Ectodermal cell (in vitro differentiated cells): ENCODE measurements around the gene TMPRSS13.

Source experiments
- H3K27ac ChIP-seq: 2 replicates; pipeline ENCODE4 v1.7.0; 2013; ENCODE audit warnings: mild to moderate bottlenecking, low read depth, low read length; ENCODE audit not compliant: insufficient read depth, poor library complexity, severe bottlenecking
- H3K27me3 ChIP-seq: 2 replicates; pipeline ENCODE4 v1.7.0; 2013; ENCODE audit warnings: mild to moderate bottlenecking, low read length; ENCODE audit not compliant: insufficient read depth, control insufficient read depth, poor library complexity, severe bottlenecking
- H3K36me3 ChIP-seq: one replicate; pipeline ENCODE4 v1.7.0; 2013; ENCODE audit warnings: low read length; ENCODE audit not compliant: control insufficient read depth, insufficient read depth
- H3K4me1 ChIP-seq: one replicate; pipeline ENCODE4 v1.7.0; 2013; ENCODE audit warnings: low read length; ENCODE audit not compliant: control insufficient read depth, insufficient read depth
- H3K4me3 ChIP-seq: 2 replicates; pipeline ENCODE4 v1.7.0; 2013; ENCODE audit warnings: low read depth, low read length, control low read depth; ENCODE audit not compliant: insufficient read depth
- H3K9me3 ChIP-seq: 2 replicates; pipeline ENCODE4 v1.7.0; 2013; ENCODE audit warnings: mild to moderate bottlenecking, low read length, moderate library complexity; ENCODE audit not compliant: control insufficient read depth
- WGBS, 2 experiments: methylation state at CpG; one replicate each; pipeline ENCODE4 v1.1.7; 2013; ENCODE audit warnings: missing lambda C conversion rate in 2 of 2; 5-methylcytosine and 5-hydroxymethylcytosine counted together

Gene TMPRSS13

DNA sequence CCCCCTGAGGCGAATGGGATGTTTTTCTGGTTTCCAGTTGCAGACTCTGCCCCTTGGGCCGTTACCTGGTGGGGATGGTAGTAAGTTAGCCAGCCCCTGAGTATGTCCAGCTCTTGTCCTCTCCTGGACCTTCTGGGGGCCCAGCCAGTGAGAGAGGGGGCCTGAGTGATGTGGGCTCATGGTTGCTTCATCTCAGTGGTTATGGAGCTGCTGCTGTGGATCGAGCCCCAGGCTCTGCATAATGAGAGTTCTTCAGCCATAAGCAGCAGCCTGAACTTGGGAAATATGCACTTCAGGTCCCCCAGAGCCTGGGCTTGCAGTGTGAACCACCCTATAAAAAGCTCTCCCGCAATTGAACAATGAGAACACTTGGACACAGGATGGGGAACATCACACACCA lies 5.9 kb downstream of the TMPRSS13 start:
- no peaks in the 10 kb centered on the region for H3K36me3 ChIP-seq
- 92 to 95% methylated on average over 4 of the region's 4 CpGs for WGBS, 2 experiments
- no peaks in the 10 kb centered on the region for H3K4me1 ChIP-seq

DNA sequence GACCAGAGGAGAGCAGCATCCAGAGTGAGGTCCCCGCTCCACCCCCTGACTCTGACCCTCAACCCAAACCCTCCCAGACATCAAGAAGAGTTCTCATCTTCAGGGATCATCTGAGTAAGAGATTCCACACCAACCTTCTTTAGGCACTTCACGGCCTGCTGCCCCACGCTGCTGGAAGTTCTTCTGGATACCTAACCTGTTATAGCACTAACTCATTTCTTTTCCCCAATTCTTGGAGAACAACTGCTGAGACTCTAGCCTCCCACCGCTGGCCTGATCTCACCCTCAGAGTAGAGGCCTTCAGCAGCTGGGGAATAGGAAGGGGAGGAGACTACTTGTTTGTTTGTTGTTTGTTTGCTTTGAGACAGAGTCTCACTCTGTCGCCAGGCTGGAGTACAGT lies 7.3 kb downstream of the TMPRSS13 start:
- 94 to 96% methylated on average over 5 of the region's 5 CpGs for WGBS, 2 experiments
- no peaks in the 10 kb centered on the region for H3K4me1 ChIP-seq
- H3K4me3 ChIP-seq = no peak overlapping the region
- no peak overlapping the region for H3K27ac ChIP-seq
- H3K9me3 ChIP-seq = no peaks in the 10 kb centered on the region
- no peaks in the 10 kb centered on the region for H3K27me3 ChIP-seq
- H3K36me3 ChIP-seq = no peaks in the 10 kb centered on the region

More for the DNA sequence above, 5.9 kb downstream of the TMPRSS13 start:
- Histone ChIP-seq H3K27me3 (no peaks in the 10 kb centered on the region), H3K27ac (no peak overlapping the region), H3K4me3 (no peak overlapping the region), H3K9me3 (no peaks in the 10 kb centered on the region)

- no peak overlapping the region for H3K4me3 ChIP-seq
- no peaks in the 10 kb centered on the region for H3K9me3 ChIP-seq
Observed at GRCh38 chr11:117921456-117921855, 7.7 kb downstream of the TMPRSS13 start.

DNA sequence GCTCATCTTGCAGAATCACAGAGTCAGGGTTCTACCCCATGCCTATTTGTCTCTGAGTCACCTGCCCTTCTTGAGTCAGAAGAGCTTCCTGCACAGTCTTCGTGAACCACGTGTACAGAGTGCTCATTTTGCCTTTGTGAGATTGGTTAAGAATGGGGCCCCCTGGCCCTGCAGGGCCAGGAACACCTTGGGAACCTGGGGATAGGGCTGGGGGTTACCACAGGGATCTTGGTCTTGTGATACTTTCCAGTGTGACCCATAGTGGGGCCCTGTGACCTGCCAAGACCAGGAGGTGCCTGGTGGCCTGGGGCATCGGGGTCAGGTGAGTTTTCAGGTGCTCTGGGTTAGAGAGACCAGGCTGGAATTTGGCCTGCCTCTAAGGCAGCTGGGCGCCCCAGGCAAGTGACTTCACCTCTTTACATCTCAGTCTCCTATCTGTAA lies 9.4 kb downstream of the TMPRSS13 start:
- Histone ChIP-seq H3K27me3 (no peaks in the 10 kb centered on the region), H3K27ac (no peak overlapping the region), H3K4me1 (peaks cover 5% of the 10 kb centered on the region), H3K4me3 (no peak overlapping the region), H3K9me3 (no peaks in the 10 kb centered on the region), H3K36me3 (no peaks in the 10 kb centered on the region)
- WGBS, 2 experiments = 93 to 96% methylated on average over 4 of the region's 4 CpGs

More at GRCh38 chr11:117921456-117921855, 7.7 kb downstream of the TMPRSS13 start:
- Histone ChIP-seq H3K36me3 (no peaks in the 10 kb centered on the region), H3K27me3 (no peaks in the 10 kb centered on the region), H3K27ac (no peak overlapping the region), H3K4me1 (no peaks in the 10 kb centered on the region)
- WGBS, 2 experiments = 93 to 95% methylated on average over 2 of the region's 2 CpGs

DNA sequence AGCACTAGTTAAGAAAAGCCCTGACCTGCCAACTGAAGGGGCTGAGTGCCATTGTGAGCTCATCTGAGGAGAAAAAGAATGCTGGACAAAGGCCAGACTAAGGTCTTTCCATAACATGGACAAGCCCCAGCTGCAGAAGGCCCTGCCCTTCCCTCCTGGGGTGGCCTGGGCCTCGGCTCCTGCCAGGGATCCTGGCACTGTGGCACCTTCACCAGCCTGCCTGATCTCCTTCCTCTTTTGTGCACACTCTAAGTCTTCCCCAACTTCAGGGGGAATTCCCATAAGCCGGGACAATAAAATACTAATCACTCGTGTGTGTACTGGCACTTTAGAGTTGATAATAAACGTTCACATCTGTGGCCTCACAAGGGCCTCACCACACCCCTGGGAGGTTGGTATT lies 9.9 kb downstream of the TMPRSS13 start:
- WGBS, 2 experiments = 87 to 92% methylated on average over 4 of the region's 4 CpGs
- H3K36me3 ChIP-seq = no peaks in the 10 kb centered on the region
- H3K27me3 ChIP-seq = no peaks in the 10 kb centered on the region
- peaks cover 9% of the 10 kb centered on the region for H3K4me1 ChIP-seq
- H3K4me3 ChIP-seq = no peak overlapping the region
- H3K9me3 ChIP-seq = no peaks in the 10 kb centered on the region
- no peak overlapping the region for H3K27ac ChIP-seq

GRCh38 chr11:117918366-117919255 lies 10.6 kb downstream of the TMPRSS13 start:
- Histone ChIP-seq H3K9me3 (no peaks in the 10 kb centered on the region), H3K27ac (no peak overlapping the region), H3K4me3 (no peak overlapping the region), H3K36me3 (no peaks in the 10 kb centered on the region), H3K4me1 (peaks cover 11% of the 10 kb centered on the region), H3K27me3 (no peaks in the 10 kb centered on the region)
- WGBS, 2 experiments = 92 to 93% methylated on average over 17 of the region's 17 CpGs

- H3K4me1 ChIP-seq = peaks cover 11% of the 10 kb centered on the region
- no peaks in the 10 kb centered on the region for H3K9me3 ChIP-seq
- H3K27ac ChIP-seq = no peak overlapping the region
- no peak overlapping the region for H3K4me3 ChIP-seq
- WGBS, 2 experiments = 93 to 95% methylated on average over 5 of the region's 5 CpGs
- no peaks in the 10 kb centered on the region for H3K36me3 ChIP-seq
- H3K27me3 ChIP-seq = no peaks in the 10 kb centered on the region
Observed at GRCh38 chr11:117917591-117918151, 11.5 kb downstream of the TMPRSS13 start.

GRCh38 chr11:117916956-117917355 lies 12.2 kb downstream of the TMPRSS13 start:
- Histone ChIP-seq H3K27me3 (no peaks in the 10 kb centered on the region), H3K9me3 (no peaks in the 10 kb centered on the region), H3K4me3 (no peak overlapping the region), H3K27ac (no peak overlapping the region), H3K4me1 (peaks cover 11% of the 10 kb centered on the region), H3K36me3 (no peaks in the 10 kb centered on the region)
- 92 to 93% methylated on average over 11 of the region's 11 CpGs for WGBS, 2 experiments

GRCh38 chr11:117915672-117916235 lies 13.4 kb downstream of the TMPRSS13 start:
- WGBS, 2 experiments = 90 to 92% methylated on average over 9 of the region's 9 CpGs
- Histone ChIP-seq H3K4me1 (peaks cover 11% of the 10 kb centered on the region), H3K36me3 (no peaks in the 10 kb centered on the region), H3K9me3 (no peaks in the 10 kb centered on the region), H3K27ac (no peak overlapping the region), H3K4me3 (no peak overlapping the region), H3K27me3 (no peaks in the 10 kb centered on the region)

GRCh38 chr11:117914991-117915618 lies 14.1 kb downstream of the TMPRSS13 start:
- Histone ChIP-seq H3K4me3 (no peak overlapping the region), H3K4me1 (peaks cover 11% of the 10 kb centered on the region), H3K27ac (no peak overlapping the region), H3K9me3 (no peaks in the 10 kb centered on the region), H3K27me3 (no peaks in the 10 kb centered on the region), H3K36me3 (no peaks in the 10 kb centered on the region)
- WGBS, 2 experiments = 64 to 69% methylated on average over 10 of the region's 10 CpGs
